Lower leg skin (tissue), 3 donors: Measurements from ENCODE around the gene EIF5A2.

Experiments
- POLR2A ChIP-seq, 2 donors: fragments of 450-650 bp; IDR thresholded peaks; one replicate each; pipeline ENCODE4 v1.6.1; 2016 to 2017; ENCODE audit warnings: antibody characterized with exemption in 2 of 2, mild to moderate bottlenecking in 1 of 2, moderate library complexity in 1 of 2
- TF ChIP-seq, protein P1 (sequence below), 3 donors: fragments of 450-650 bp; IDR thresholded peaks; one replicate each; pipeline ENCODE4 v1.5.1; 2016; ENCODE audit warnings: antibody characterized with exemption in 3 of 3, mild to moderate bottlenecking in 3 of 3, moderate library complexity in 2 of 3

DNA sequence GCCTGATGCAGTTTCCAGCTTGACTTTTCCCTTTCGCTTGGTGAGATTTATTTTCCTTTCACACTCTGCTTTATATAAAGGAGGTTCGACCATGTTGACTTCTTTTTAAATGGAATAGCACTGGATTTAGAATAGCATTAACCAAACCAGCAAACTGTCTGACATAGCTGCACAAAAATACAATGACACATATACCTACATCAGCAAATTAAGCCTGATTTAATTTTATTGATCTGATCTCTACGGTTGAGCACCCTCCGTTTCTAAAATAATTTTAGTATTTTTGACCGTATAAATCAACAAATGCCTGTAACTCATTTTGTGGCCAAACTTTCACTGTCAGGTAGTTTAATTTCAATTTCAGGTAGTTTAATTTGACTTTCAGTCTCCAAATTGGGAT lies 5.8 kb upstream of the EIF5A2 start:
- TF ChIP-seq, protein P1, sequence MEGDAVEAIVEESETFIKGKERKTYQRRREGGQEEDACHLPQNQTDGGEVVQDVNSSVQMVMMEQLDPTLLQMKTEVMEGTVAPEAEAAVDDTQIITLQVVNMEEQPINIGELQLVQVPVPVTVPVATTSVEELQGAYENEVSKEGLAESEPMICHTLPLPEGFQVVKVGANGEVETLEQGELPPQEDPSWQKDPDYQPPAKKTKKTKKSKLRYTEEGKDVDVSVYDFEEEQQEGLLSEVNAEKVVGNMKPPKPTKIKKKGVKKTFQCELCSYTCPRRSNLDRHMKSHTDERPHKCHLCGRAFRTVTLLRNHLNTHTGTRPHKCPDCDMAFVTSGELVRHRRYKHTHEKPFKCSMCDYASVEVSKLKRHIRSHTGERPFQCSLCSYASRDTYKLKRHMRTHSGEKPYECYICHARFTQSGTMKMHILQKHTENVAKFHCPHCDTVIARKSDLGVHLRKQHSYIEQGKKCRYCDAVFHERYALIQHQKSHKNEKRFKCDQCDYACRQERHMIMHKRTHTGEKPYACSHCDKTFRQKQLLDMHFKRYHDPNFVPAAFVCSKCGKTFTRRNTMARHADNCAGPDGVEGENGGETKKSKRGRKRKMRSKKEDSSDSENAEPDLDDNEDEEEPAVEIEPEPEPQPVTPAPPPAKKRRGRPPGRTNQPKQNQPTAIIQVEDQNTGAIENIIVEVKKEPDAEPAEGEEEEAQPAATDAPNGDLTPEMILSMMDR (IDR thresholded peaks at IDR 0.05): no peak
- no peak for TF ChIP-seq POLR2A (IDR thresholded peaks at IDR 0.05)
